Superior temporal gyrus (tissue), 1 donor: ENCODE measurements around the gene EEF2KMT.

Experiments used
- DNase-seq: peaks from one replicate; pipeline ENCODE4 v3.0.0-alpha.2; 2016; ENCODE audit errors: extremely low spot score

The EEF2KMT gene

DNA sequence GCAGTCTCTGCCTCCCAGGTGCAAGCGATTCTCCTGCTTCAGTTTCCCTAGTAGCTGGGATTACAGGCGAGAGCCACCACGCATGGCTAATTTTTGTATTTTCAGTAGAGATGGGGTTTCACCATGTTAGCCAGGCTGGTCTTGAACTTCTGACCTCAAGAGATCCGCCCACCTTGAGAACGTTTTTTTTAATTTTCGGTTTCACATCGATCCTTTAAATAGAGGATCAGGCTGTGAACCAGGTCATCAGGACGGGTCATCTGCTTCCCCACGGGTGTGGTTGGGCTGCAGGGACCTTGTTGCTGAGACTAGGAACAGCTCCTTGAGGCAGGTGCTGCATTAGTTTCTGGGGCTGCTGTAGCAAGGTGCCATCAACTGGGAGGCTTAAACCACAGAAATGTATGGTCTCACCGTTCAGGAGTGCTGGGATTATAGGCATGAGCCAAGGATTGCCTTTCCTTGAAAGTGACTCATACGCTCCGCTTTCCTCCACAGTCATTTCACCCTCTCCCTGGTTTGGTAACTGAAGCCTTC is 55.9 kb downstream of the EEF2KMT start:
- DNase-seq = no peak

DNA sequence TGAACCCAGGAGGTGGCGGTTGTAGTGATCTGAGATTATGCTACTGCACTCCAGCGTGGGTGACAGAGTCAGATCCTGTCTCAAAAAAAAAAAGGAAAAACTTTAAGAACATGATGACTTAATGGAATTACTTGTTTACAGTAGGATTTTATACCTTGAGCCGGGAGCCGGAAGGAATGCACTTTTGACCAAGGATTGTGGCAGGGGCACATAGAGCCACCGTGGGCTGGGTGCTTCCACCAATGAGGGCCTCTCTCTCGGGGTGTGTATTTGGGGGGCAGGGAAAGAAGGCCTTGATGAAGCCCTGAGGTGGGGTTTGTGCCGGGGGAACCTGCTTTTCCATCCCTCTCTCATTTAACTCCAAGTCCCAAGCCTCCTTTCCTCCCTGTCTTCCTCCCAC is 57.1 kb downstream of the EEF2KMT start:
- no peak for DNase-seq

DNA sequence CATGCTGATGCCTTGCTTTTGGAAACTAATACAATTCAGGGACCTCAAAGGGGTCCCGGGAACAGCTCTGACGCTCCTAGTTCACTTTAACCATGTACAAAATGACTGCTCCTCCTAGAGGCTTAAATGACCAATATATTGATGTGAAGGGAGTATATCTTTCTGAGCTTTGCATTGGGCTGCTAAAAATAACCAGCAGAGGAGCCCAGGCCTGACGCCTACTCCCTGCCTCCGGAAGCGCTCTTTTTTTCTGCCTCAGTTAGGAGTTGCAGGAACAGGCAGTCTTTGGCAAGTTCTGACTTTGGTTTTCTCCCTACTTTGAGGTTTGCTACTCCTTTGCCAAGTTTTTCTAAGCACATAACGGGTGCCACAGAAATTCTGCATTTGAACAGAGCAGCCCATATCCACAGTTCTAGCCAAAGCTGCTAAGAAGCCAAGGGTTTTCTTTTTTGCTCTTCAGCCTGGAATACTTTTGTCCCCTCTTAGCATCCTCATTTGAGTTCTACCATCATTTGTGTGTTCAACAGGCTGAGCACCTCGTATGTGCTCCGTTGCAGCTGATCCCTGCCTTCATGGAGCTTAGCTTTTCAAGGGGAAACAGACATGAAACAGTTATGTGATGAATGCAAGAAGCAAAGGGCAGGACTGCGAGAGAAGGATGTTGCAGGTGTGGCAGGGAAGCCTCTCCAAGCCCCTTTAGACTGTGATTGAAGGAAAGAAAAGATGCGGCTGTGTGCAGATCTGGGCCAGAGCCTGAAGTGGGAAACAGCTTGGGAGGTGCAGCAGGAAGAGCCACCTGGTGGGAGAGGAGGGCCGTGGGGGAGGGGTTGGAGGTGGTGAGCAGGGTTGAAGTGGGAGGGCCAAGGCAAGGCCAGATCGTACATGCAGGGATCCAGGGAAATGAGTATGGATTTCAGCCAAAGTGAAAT is 61.1 kb downstream of the EEF2KMT start:
- peak; percentile 77 for DNase-seq

DNA sequence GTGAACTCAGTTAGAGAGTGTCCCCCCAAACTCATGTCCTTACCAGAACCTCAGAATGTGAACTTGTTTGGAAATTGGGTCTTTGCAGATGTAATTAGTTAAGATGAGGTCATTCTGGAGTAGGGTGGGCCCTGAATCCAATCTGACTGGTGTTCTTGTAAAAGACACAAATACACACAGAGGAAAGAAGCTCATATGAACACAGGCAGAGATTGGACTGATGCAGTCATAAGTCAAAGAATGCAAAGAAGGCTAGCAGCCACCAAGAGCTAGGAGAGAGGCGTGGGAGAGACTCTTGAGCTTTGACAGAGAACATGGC is 61.7 kb downstream of the EEF2KMT start:
- DNase-seq = peak; percentile 6
